H1 (cell line): ENCODE data around the gene MZF1. TPM values are rescaled to one million over a fixed set of nuclear protein-coding genes. Genes with fewer than 3 reads are reported as not detected.

ENCODE experiments used
- CTCF ChIA-PET: fragments of 300-600 bp; sonication (Branson Sonifier 250); formaldehyde crosslinking; loops from one replicate; lab custom pipeline; 2021; ENCODE audit not compliant: partially characterized antibody; lab: Charles Lee
- POLR2A ChIA-PET: fragments of 300-600 bp; sonication (Branson Sonifier 250); formaldehyde crosslinking; loops from one replicate; lab custom pipeline; 2021; ENCODE audit warnings: inconsistent platforms; ENCODE audit not compliant: partially characterized antibody; lab: Charles Lee
- DNase-seq, 2 experiments: peaks; one replicate each; pipeline versions ENCODE4 v3.0.0 to v3.0.0-alpha.2; 2010 to 2022; ENCODE audit warnings: low spot score in 2 of 2, low read depth in 1 of 2, mixed read lengths in 1 of 2
- FAIRE-seq: peaks from 2 replicates; lab custom pipeline; 2011; peaks lifted over from hg19 to GRCh38; lab: Jason Lieb, UNC
- H2AFZ ChIP-seq: 2 replicates; pipeline ENCODE4 v1.8.1; 2012; ENCODE audit warnings: low read length, inconsistent platforms
- H2AK5ac ChIP-seq: 2 replicates; pipeline ENCODE4 v1.6.1; 2013; ENCODE audit warnings: low read depth, low read length
- H2BK120ac ChIP-seq: replicated peaks from 2 replicates; pipeline ENCODE3; 2013; ENCODE audit warnings: low read depth, low read length, inconsistent platforms
- H2BK12ac ChIP-seq: 2 replicates; pipeline ENCODE4 v1.6.1; 2013; ENCODE audit warnings: low read depth, low read length
- H2BK15ac ChIP-seq: 2 replicates; pipeline ENCODE4 v1.6.1; 2013; ENCODE audit warnings: low read length
- H2BK20ac ChIP-seq: 2 replicates; pipeline ENCODE4 v1.6.1; 2013; ENCODE audit warnings: low read length
- H2BK5ac ChIP-seq: 2 replicates; pipeline ENCODE4 v1.6.1; 2013; ENCODE audit warnings: low read depth, low read length
- H3K14ac ChIP-seq: 2 replicates; pipeline ENCODE4 v1.6.1; 2013; ENCODE audit warnings: inconsistent platforms; ENCODE audit not compliant: insufficient read length
- H3K18ac ChIP-seq: 2 replicates; pipeline ENCODE4 v1.6.1; 2013; ENCODE audit warnings: low read length; ENCODE audit errors: extremely low read depth
- H3K23ac ChIP-seq: 2 replicates; pipeline ENCODE4 v1.6.1; 2013; ENCODE audit warnings: inconsistent platforms; ENCODE audit not compliant: insufficient read length
- H3K23me2 ChIP-seq: 2 replicates; pipeline ENCODE4 v1.6.1; 2013; ENCODE audit warnings: low read depth, low read length
- H3K27ac ChIP-seq: 2 replicates; pipeline ENCODE4 v1.6.1; 2011; ENCODE audit warnings: low read depth, low read length, inconsistent platforms
- H3K27me3 ChIP-seq, 4 experiments: replicated peaks in 1 of 4; 1 replicate in 1 of 4; 2 replicates in 3 of 4; pipeline versions ENCODE4 v1.6.1 to v1.8.1; 2011 to 2013; ENCODE audit warnings: low read length in 3 of 4, mild to moderate bottlenecking in 3 of 4, inconsistent platforms in 2 of 4, mixed read lengths in 2 of 4, moderate library complexity in 1 of 4; ENCODE audit not compliant: control insufficient read depth in 3 of 4, insufficient read depth in 3 of 4; ENCODE audit errors: extremely low read depth in 1 of 4
- H3K36me3 ChIP-seq, 4 experiments: 2 replicates each; pipeline versions ENCODE4 v1.6.1 to v1.8.1; 2011 to 2013; ENCODE audit warnings: mild to moderate bottlenecking in 4 of 4, low read length in 3 of 4, moderate library complexity in 2 of 4, control low read depth in 1 of 4, inconsistent platforms in 1 of 4; ENCODE audit not compliant: insufficient read depth in 4 of 4, control insufficient read depth in 2 of 4
- H3K4ac ChIP-seq: replicated peaks from 2 replicates; pipeline ENCODE3; 2013; ENCODE audit warnings: low read length, low read depth, mixed read lengths, inconsistent platforms; ENCODE audit not compliant: insufficient read length
- H3K4me1 ChIP-seq, 4 experiments: replicated peaks in 1 of 4; 1 replicate in 1 of 4; 2 replicates in 3 of 4; pipeline versions ENCODE4 v1.6.1 to v1.8.1; 2011 to 2013; ENCODE audit warnings: low read length in 3 of 4, inconsistent platforms in 2 of 4, mixed read lengths in 1 of 4; ENCODE audit not compliant: insufficient read depth in 4 of 4, control insufficient read depth in 3 of 4
- H3K4me2 ChIP-seq, 2 experiments: 2 replicates each; pipeline versions ENCODE4 v1.6.1 to v1.8.1; 2011 to 2013; ENCODE audit warnings: low read depth in 2 of 2, low read length in 2 of 2, control low read depth in 1 of 2, inconsistent platforms in 1 of 2, mild to moderate bottlenecking in 1 of 2; ENCODE audit not compliant: insufficient read depth in 1 of 2
- H3K4me3 ChIP-seq, 4 experiments: fragments of 200-600, 300-600 bp in 1 of 4; sonication (generic), shearing (Covaris generic), sonication (Bioruptor Twin) in 1 of 4; 2 replicates each; pipeline versions ENCODE4 v1.5.1 to v1.8.1; 2011 to 2016; ENCODE audit warnings: low read length in 4 of 4, low read depth in 3 of 4, control low read depth in 2 of 4, inconsistent platforms in 2 of 4, mild to moderate bottlenecking in 2 of 4, mixed read lengths in 1 of 4, moderate library complexity in 1 of 4; ENCODE audit not compliant: insufficient read depth in 2 of 4; ENCODE audit errors: extremely low read depth in 1 of 4
- H3K56ac ChIP-seq: replicated peaks from 2 replicates; pipeline ENCODE3; 2013; ENCODE audit warnings: low read depth, mild to moderate bottlenecking, mixed read lengths, low read length, inconsistent platforms; ENCODE audit not compliant: insufficient read length
- H3K79me1 ChIP-seq: 2 replicates; pipeline ENCODE4 v1.6.1; 2013; ENCODE audit warnings: low read depth, low read length, control low read depth
- H3K79me2 ChIP-seq, 2 experiments: 2 replicates each; pipeline versions ENCODE4 v1.6.1 to v1.8.1; 2012 to 2013; ENCODE audit warnings: low read length in 2 of 2, mild to moderate bottlenecking in 2 of 2, inconsistent platforms in 1 of 2; ENCODE audit not compliant: insufficient read depth in 2 of 2, control insufficient read depth in 1 of 2
- H3K9ac ChIP-seq, 4 experiments: replicated peaks in 1 of 4; 1 replicate in 1 of 4; 2 replicates in 3 of 4; pipeline versions ENCODE4 v1.6.1 to v1.8.1; 2011 to 2013; ENCODE audit warnings: low read depth in 3 of 4, low read length in 3 of 4, control low read depth in 2 of 4, mild to moderate bottlenecking in 2 of 4, moderate library complexity in 2 of 4, inconsistent platforms in 1 of 4; ENCODE audit errors: extremely low read depth in 1 of 4
- H3K9me3 ChIP-seq, 2 experiments: 2 replicates each; pipeline versions ENCODE4 v1.6.1 to v1.8.1; 2012 to 2013; ENCODE audit warnings: mild to moderate bottlenecking in 2 of 2, moderate library complexity in 2 of 2, control low read depth in 1 of 2, inconsistent platforms in 1 of 2, low read depth in 1 of 2, low read length in 1 of 2, mixed read lengths in 1 of 2; ENCODE audit not compliant: insufficient read depth in 2 of 2
- H4K20me1 ChIP-seq, 2 experiments: replicated peaks in 1 of 2; 2 replicates each; pipeline versions ENCODE3 to v1.8.1; 2011 to 2013; ENCODE audit warnings: inconsistent platforms in 2 of 2, low read length in 2 of 2, mild to moderate bottlenecking in 1 of 2; ENCODE audit not compliant: insufficient read depth in 2 of 2, control insufficient read depth in 1 of 2
- H4K5ac ChIP-seq: 2 replicates; pipeline ENCODE4 v1.6.1; 2013; ENCODE audit warnings: low read length, low read depth, mixed read lengths, inconsistent platforms; ENCODE audit not compliant: insufficient read length
- H4K8ac ChIP-seq: 2 replicates; pipeline ENCODE4 v1.8.0; 2013; ENCODE audit warnings: mild to moderate bottlenecking, moderate library complexity, low read length, inconsistent platforms; ENCODE audit not compliant: insufficient read depth; ENCODE audit errors: extremely low read depth
- H4K91ac ChIP-seq: replicated peaks from 2 replicates; pipeline ENCODE3; 2013; ENCODE audit warnings: low read length, mixed read lengths, inconsistent platforms; ENCODE audit not compliant: insufficient read length
- WGBS, 2 experiments: shearing (Covaris generic) in 1 of 2; methylation state at CpG; one replicate each; pipeline versions ENCODE4 v1.1.6 to v1.1.7; 2013 to 2015; ENCODE audit warnings: low lambda C conversion rate in 2 of 2, mixed read lengths in 2 of 2, inconsistent platforms in 1 of 2, low coverage in 1 of 2, missing lambda C conversion rate in 1 of 2; ENCODE audit not compliant: insufficient replicate concordance in 2 of 2, insufficient coverage in 1 of 2, insufficient read length in 1 of 2; ENCODE audit errors: extremely low coverage in 1 of 2, missing lambda C conversion rate in 1 of 2; 5-methylcytosine and 5-hydroxymethylcytosine counted together
- polyA plus RNA-seq, 7 experiments: library from polyadenylated mRNA; depleted of rRNA in 3 of 7; stranded (reverse) in 5 of 7; unstranded in 2 of 7; fragments of >200 nt in 5 of 7; fragments of 200-250 nt in 2 of 7; gene quantifications; 1 replicate in 5 of 7; 2 replicates in 1 of 7; 4 replicates in 1 of 7; pipeline versions ENCODE4 v1.2.1 to v1.2.3, GENCODE V29; 2011 to 2013; ENCODE audit warnings: missing spikeins in 2 of 7, mixed read lengths in 2 of 7
- total RNA-seq: library from RNA; stranded (reverse); fragmentation: NEBNext Ultra II Directional; extraction: Animal tissue kit (Norgen Biotek cat#: 25700); gene quantifications from 2 replicates; pipeline ENCODE4 v1.2.1, GENCODE V29; 2021

MZF1 gene
- total and polyA plus RNA-seq, 2 of the 8 experiments (the other 6 are each of a cell fraction or from before 2014, with no cell fraction given), result 15.2 to 25.0 TPM

DNA sequence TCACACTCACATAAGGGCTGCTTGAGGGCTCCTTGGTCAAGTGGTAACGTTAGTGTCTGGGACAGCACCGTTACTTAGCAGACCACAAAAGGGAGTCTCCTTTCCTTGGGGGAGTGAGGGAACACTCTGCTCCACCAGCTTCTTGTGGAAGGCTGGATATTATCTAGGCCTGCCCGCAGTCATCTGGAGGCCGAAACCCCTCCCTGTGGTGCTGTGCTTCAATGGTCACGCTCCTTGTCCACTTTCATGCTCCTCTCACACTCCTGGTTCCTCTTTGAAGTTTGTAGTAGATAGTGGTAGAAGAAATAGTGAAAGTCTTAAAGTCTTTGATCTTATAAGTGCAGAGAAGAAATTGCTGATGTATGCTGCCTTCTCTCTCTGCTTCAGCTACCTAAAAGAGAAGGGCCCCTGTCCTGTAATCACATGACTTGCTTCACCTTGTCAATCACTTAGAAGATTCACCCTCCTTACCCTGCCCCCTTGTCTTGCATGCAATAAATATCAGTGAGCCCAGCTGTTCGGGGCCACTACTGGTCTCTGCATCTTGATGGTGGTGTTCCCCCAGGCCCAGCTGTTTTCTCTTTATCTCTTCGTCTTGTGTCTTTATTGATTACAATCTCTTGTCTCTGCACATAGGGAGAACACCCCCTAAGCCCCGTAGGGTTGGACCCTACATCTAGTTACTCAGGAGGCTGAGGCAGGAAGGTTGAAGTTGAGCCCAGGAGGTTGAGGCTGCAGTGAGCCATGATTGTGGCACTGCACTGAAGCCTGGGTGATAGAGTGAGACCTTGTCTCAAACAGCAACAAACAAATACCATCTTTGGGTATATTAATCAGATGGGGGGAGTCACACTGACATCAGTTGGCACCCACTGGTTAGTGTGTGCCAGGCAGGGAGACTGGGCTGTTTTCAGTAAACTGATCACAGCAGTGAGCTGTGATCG, 11.6 kb upstream of the MZF1 start:
- ChIA-PET POLR2A (interaction anchor here (1.1 to 1.6 kb wide), 3 partner anchors 40 to 65 kb away, joined by 3 read pairs; partner anchors contain the start of genes TRIM28 and ZBTB45), CTCF (interaction anchor here (0.9 to 2.3 kb wide), 3 partner anchors 9 to 71 kb away, joined by 3 to 7 read pairs (median 4); no protein-coding TSS in a partner anchor)
- Histone ChIP-seq H3K23me2 (no peaks in the 10 kb centered on the region; the same call in 1 of the 2 replicates), H3K9me3 (no peaks in the 10 kb centered on the region), H2BK12ac (no peak overlapping the region), H3K56ac (no peak overlapping the region), H2BK5ac (no peak overlapping the region), H3K23ac (no peak overlapping the region), H4K5ac (no peak overlapping the region), H2BK20ac (no peak overlapping the region), H3K4me1 (peaks cover 0 to 6% (median 0%) of the 10 kb centered on the region in 4 experiments; a peak in 3 of 7 replicates), H3K4me2 (no peak overlapping the region), H3K9ac (no peak overlapping the region), H3K79me1 (0 out of 2 replicates have a peak, but pooled peaks cover 3% of the 10 kb centered on the region), H2BK15ac (no peak overlapping the region), H4K20me1 (peaks cover 0 to 11% of the 10 kb centered on the region in 2 experiments), H2AFZ (no peak overlapping the region), H3K4me3 (no peak overlapping the region), H4K91ac (no peak overlapping the region), H3K18ac (no peak overlapping the region), H3K27me3 (no peaks in the 10 kb centered on the region), H3K14ac (no peak overlapping the region), H3K36me3 (peaks cover 0 to 3% (median 0%) of the 10 kb centered on the region in 4 experiments; a peak in 1 of 8 replicates), H2AK5ac (0 out of 2 replicates have a peak overlapping the region, but pooled peaks have one; percentile 24), H3K27ac (no peak overlapping the region), H3K79me2 (no peaks in the 10 kb centered on the region), H4K8ac (no peak overlapping the region), H3K4ac (no peak overlapping the region), H2BK120ac (no peak overlapping the region)
- FAIRE-seq (no peak), DNase-seq (no peak)
- WGBS, 2 experiments, result 98% methylated on average over 7 of the region's 9 CpGs; no CpG with 5 or more reads in 1 of the 2 experiments
